GM23248 (cell line): ENCODE data around the gene FOXK1. TPM values are rescaled to one million over a fixed set of nuclear protein-coding genes. Genes with fewer than 3 reads are reported as not detected.

ENCODE experiments used
- DNase-seq: peaks from one replicate; pipeline ENCODE4 v3.0.0-alpha.2; 2015
- H2AFZ ChIP-seq: fragments of 200-600 bp; sonication (generic); 2 replicates; pipeline ENCODE4 v1.6.1; 2016; ENCODE audit warnings: antibody characterized with exemption
- H3F3A ChIP-seq: fragments of 200-600 bp; sonication (generic); 2 replicates; pipeline ENCODE4 v1.6.1; 2016; ENCODE audit warnings: mild to moderate bottlenecking, antibody characterized with exemption, mixed run types; ENCODE audit not compliant: insufficient read depth
- H3K27ac ChIP-seq: fragments of 200-600 bp; sonication (generic); 2 replicates; pipeline ENCODE4 v1.5.1; 2016; ENCODE audit warnings: mild to moderate bottlenecking
- H3K27me3 ChIP-seq: fragments of 200-600 bp; sonication (generic); replicated peaks from 2 replicates; pipeline ENCODE4 v1.6.1; 2016; ENCODE audit warnings: mild to moderate bottlenecking; ENCODE audit not compliant: insufficient read depth
- H3K36me3 ChIP-seq: fragments of 200-600 bp; sonication (generic); 2 replicates; pipeline ENCODE4 v1.6.1; 2016; ENCODE audit warnings: low read depth, mild to moderate bottlenecking
- H3K4me1 ChIP-seq: fragments of 200-600 bp; sonication (generic); 2 replicates; pipeline ENCODE4 v1.6.1; 2016; ENCODE audit warnings: mild to moderate bottlenecking; ENCODE audit not compliant: insufficient read depth
- H3K4me2 ChIP-seq: fragments of 200-600 bp; sonication (generic); one replicate; pipeline ENCODE4 v1.6.1; 2016; ENCODE audit warnings: mild to moderate bottlenecking; ENCODE audit not compliant: unreplicated experiment
- H3K4me3 ChIP-seq: fragments of 200-600 bp; sonication (generic); 2 replicates; pipeline ENCODE4 v1.5.1; 2016; ENCODE audit warnings: mild to moderate bottlenecking
- H3K79me2 ChIP-seq: fragments of 200-600 bp; sonication (generic); 2 replicates; pipeline ENCODE4 v1.6.1; 2016; ENCODE audit warnings: mild to moderate bottlenecking; ENCODE audit not compliant: insufficient read depth
- H3K9ac ChIP-seq: fragments of 200-600 bp; sonication (generic); 2 replicates; pipeline ENCODE4 v1.6.1; 2016; ENCODE audit warnings: mild to moderate bottlenecking
- H3K9me2 ChIP-seq: fragments of 200-600 bp; sonication (generic); 2 replicates; pipeline ENCODE4 v1.6.1; 2016; ENCODE audit warnings: mixed run types, mild to moderate bottlenecking, moderate library complexity; ENCODE audit not compliant: insufficient read depth
- H3K9me3 ChIP-seq: fragments of 200-600 bp; sonication (generic); one replicate; pipeline ENCODE4 v1.6.1; 2017; ENCODE audit warnings: low read depth
- H4K20me1 ChIP-seq: fragments of 200-600 bp; sonication (generic); 2 replicates; pipeline ENCODE4 v1.6.0; 2016; ENCODE audit not compliant: insufficient read depth
- EZH2 ChIP-seq: fragments of 200-600 bp; sonication (generic); IDR thresholded peaks from 2 replicates; pipeline ENCODE4 v1.6.1; 2018; ENCODE audit warnings: antibody characterized with exemption, mild to moderate bottlenecking; ENCODE audit not compliant: insufficient read depth, poor library complexity, severe bottlenecking
- EZH2phosphoT487 ChIP-seq: fragments of 200-600 bp; sonication (generic); IDR thresholded peaks from 2 replicates; pipeline ENCODE4 v1.6.1; 2018; ENCODE audit warnings: antibody characterized with exemption, moderate library complexity, mild to moderate bottlenecking, low read depth; ENCODE audit not compliant: insufficient read depth
- WGBS, 2 experiments: methylation state at CpG; one replicate each; pipeline ENCODE4 v1.1.6; 2015 to 2017; ENCODE audit warnings: low lambda C conversion rate in 2 of 2, low coverage in 1 of 2; ENCODE audit errors: missing lambda C conversion rate in 2 of 2; 5-methylcytosine and 5-hydroxymethylcytosine counted together
- in situ Hi-C: fragments of 300-500 bp; cut with MboI; formaldehyde crosslinking; loops from 2 replicates; pipeline ENCODE4 v1.15.0; 2020
- polyA plus RNA-seq: library from polyadenylated mRNA; unstranded; fragments of >200 nt; fragmentation: Nextera tagmentation; extraction: Ambion mirVana; gene quantifications from 2 replicates; pipeline ENCODE4 v1.2.1, GENCODE V29; 2016
- total RNA-seq: library from RNA; depleted of rRNA; stranded (reverse); fragments of >200 nt; shearing (Covaris generic); gene quantifications from 2 replicates; pipeline ENCODE4 v1.2.3, GENCODE V29; 2014

The FOXK1 gene
- total and polyA plus RNA-seq, 2 experiments from 2014 or later, result 8.5 to 16.4 TPM

DNA sequence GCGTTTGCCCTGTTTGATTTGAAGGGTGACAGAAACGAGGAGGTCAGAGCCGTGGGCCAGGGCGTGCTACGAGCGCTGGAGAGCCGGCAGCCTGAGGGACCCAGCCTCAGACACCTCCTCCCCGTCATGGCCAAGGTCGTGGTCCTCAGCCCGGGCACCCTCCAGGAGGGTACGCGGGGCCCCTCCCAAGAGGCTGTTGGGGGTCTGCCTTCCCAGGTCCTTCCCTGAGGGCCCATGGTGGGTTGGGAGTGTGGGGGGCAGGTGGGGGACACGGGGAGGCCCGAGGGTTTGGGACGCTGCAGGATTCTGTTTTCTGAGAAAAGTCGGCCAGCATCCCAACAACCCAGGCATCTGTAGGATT lies 101.2 kb downstream of the FOXK1 start:
- peaks cover 8% of the 10 kb centered on the region; the same call in 1 of the 2 replicates for H3K36me3 ChIP-seq
- no peak for TF ChIP-seq EZH2phosphoT487
- TF ChIP-seq EZH2, result no peak
- no peak overlapping the region for H3K9ac ChIP-seq
- DNase-seq, result no peak
- no peaks in the 10 kb centered on the region for H3K27me3 ChIP-seq
- H2AFZ ChIP-seq, result no peak overlapping the region
- no peak overlapping the region for H3K27ac ChIP-seq
- no peak overlapping the region for H3K4me3 ChIP-seq
- H3F3A ChIP-seq, result no peaks in the 10 kb centered on the region
- WGBS, 2 experiments, result 97 to 99% methylated on average over 12 to 16 of the region's 16 CpGs
- H3K79me2 ChIP-seq, result peaks cover 42% of the 10 kb centered on the region
- in situ Hi-C loops, result no loop called here
- H4K20me1 ChIP-seq, result no peaks in the 10 kb centered on the region
- no peaks in the 10 kb centered on the region for H3K4me1 ChIP-seq
- no peaks in the 10 kb centered on the region for H3K9me2 ChIP-seq
- no peaks in the 10 kb centered on the region for H3K9me3 ChIP-seq
- no peak overlapping the region for H3K4me2 ChIP-seq

- 93 to 96% methylated on average over 29 to 40 of the region's 40 CpGs for WGBS, 2 experiments
- no peaks in the 10 kb centered on the region for H3F3A ChIP-seq
- no peaks in the 10 kb centered on the region for H3K4me1 ChIP-seq
- no peak overlapping the region for H2AFZ ChIP-seq
- no peak overlapping the region for H3K9ac ChIP-seq
- peaks cover 37% of the 10 kb centered on the region for H3K79me2 ChIP-seq
- in situ Hi-C loops, result no loop called here
- H3K27ac ChIP-seq, result no peak overlapping the region
- H3K4me3 ChIP-seq, result no peak overlapping the region
- no peak overlapping the region for H3K4me2 ChIP-seq
- TF ChIP-seq EZH2, result no peak
- no peak for TF ChIP-seq EZH2phosphoT487
- H3K9me3 ChIP-seq, result no peaks in the 10 kb centered on the region
- no peaks in the 10 kb centered on the region for H4K20me1 ChIP-seq
- no peak for DNase-seq
- no peaks in the 10 kb centered on the region for H3K27me3 ChIP-seq
- H3K9me2 ChIP-seq, result no peaks in the 10 kb centered on the region
- H3K36me3 ChIP-seq, result peaks cover 8% of the 10 kb centered on the region; the same call in 1 of the 2 replicates
Measured at GRCh38 chr7:4783762-4784351, 101.8 kb downstream of the FOXK1 start.

- Histone ChIP-seq H3K36me3 (peaks cover 8% of the 10 kb centered on the region; the same call in 1 of the 2 replicates), H3K4me3 (no peak overlapping the region), H2AFZ (no peak overlapping the region), H3F3A (no peaks in the 10 kb centered on the region), H3K9ac (no peak overlapping the region), H3K79me2 (peaks cover 27% of the 10 kb centered on the region), H3K4me2 (no peak overlapping the region), H3K27ac (no peak overlapping the region), H4K20me1 (no peaks in the 10 kb centered on the region), H3K27me3 (no peaks in the 10 kb centered on the region), H3K9me2 (no peaks in the 10 kb centered on the region), H3K4me1 (no peaks in the 10 kb centered on the region), H3K9me3 (no peaks in the 10 kb centered on the region)
- DNase-seq, result no peak
- TF ChIP-seq EZH2phosphoT487 (no peak), EZH2 (no peak)
- in situ Hi-C loops, result no loop called here
- 92 to 95% methylated on average over 15 to 19 of the region's 19 CpGs for WGBS, 2 experiments
Measured at GRCh38 chr7:4784799-4785198, 102.7 kb downstream of the FOXK1 start.

DNA sequence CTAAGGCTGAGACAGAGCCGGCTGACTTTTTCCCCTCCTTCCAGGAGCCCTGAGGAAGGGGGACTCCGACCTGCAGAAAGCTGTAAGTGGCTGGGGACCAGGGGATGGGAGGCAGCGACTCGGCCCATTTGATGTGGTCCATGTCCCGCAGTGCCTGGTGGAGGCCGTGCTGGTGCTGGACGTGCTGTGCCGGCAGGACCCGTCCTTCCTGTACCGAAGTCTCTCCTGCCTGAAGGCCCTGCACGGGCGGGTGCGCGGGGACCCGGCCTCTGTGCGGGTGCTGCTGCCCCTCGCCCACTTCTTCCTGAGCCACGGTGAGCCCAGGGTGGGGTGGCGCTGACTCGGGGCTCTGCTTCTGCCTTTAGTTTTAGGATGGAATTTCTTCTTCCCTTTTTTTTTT lies 103.3 kb downstream of the FOXK1 start:
- TF ChIP-seq EZH2phosphoT487, result no peak
- no peak for TF ChIP-seq EZH2

More for the DNA sequence above, 103.3 kb downstream of the FOXK1 start:
- no peaks in the 10 kb centered on the region for H3F3A ChIP-seq
- no peaks in the 10 kb centered on the region for H3K4me1 ChIP-seq
- H3K4me3 ChIP-seq, result no peak overlapping the region
- H3K9me3 ChIP-seq, result no peaks in the 10 kb centered on the region
- in situ Hi-C loops, result no loop called here
- no peaks in the 10 kb centered on the region for H3K27me3 ChIP-seq
- WGBS, 2 experiments, result 95 to 97% methylated on average over 18 to 20 of the region's 20 CpGs
- H4K20me1 ChIP-seq, result no peaks in the 10 kb centered on the region
- DNase-seq, result no peak
- H3K9me2 ChIP-seq, result no peaks in the 10 kb centered on the region
- no peak overlapping the region for H3K9ac ChIP-seq
- H2AFZ ChIP-seq, result no peak overlapping the region
- no peak overlapping the region for H3K27ac ChIP-seq
- H3K4me2 ChIP-seq, result no peak overlapping the region
- peaks cover 21% of the 10 kb centered on the region for H3K79me2 ChIP-seq
- peaks cover 8% of the 10 kb centered on the region; the same call in 1 of the 2 replicates for H3K36me3 ChIP-seq
